ENCODE results near the gene RCCD1. TPM values are rescaled to one million over a fixed set of nuclear protein-coding genes. Genes with fewer than 3 reads are reported as not detected.

Gene RCCD1
- total and polyA plus RNA-seq, 2 donors (not counting 3 experiments of a cell fraction or from before 2014, with no cell fraction given), result 8.8 to 15.3 TPM

- dilution Hi-C loops (cut with MboI; ENCODE audit: extremely low pct_ligation_motif_present, low sequenced_read_pairs) (no loop called here), intact Hi-C loops (cut with micrococcal nuclease) (no loop called here)
- Histone ChIP-seq H3K4me1 (ENCODE audit: control insufficient read depth, extremely low read depth, insufficient read depth, low read length) (peaks cover 32% of the 10 kb centered on the region), H3K36me3 (ENCODE audit: control insufficient read depth in 2 of 2, extremely low read depth in 1 of 2, insufficient read depth in 2 of 2, low read length in 2 of 2) (no peaks in the 10 kb centered on the region), H3K9me1 (replicated peaks; ENCODE audit: control insufficient read depth, extremely low read depth, insufficient read depth, low read length) (no peaks in the 10 kb centered on the region), H3K9ac (replicated peaks; ENCODE audit: extremely low read depth, insufficient read depth, low read length) (no peak overlapping the region), H3K4me3 (replicated peaks in 1 of 3; ENCODE audit: insufficient read depth in 1 of 3, low read depth in 1 of 3, low read length in 3 of 3) (no peak overlapping the region), H3K9me3 (replicated peaks; ENCODE audit: control insufficient read depth, insufficient read depth, low read length) (no peaks in the 10 kb centered on the region), H4K20me1 (replicated peaks; ENCODE audit: control insufficient read depth, extremely low read depth, insufficient read depth, low read length) (no peaks in the 10 kb centered on the region), H2AFZ (ENCODE audit: low read depth, low read length) (no peak overlapping the region), H3K27me3 (ENCODE audit: control insufficient read depth in 2 of 2, insufficient read depth in 2 of 2, low read length in 2 of 2) (no peaks in the 10 kb centered on the region), H3K27ac (ENCODE audit: insufficient read depth, low read depth, low read length) (no peak overlapping the region), H3K79me2 (ENCODE audit: control insufficient read depth, insufficient read depth, low read length) (peaks cover 94% of the 10 kb centered on the region), H3K4me2 (ENCODE audit: insufficient read depth, low read length) (no peak overlapping the region)
- ChIA-PET CTCF (interaction anchor here (1.6 kb wide), 1 partner anchor 9 kb away, joined by 3 read pairs; no protein-coding TSS in a partner anchor), POLR2A (no interaction called here)
- TF ChIP-seq FOS (IDR thresholded peaks at IDR 0.05; ENCODE audit: borderline replicate concordance, insufficient read depth, low read length) (no peak), MAX (IDR thresholded peaks at IDR 0.05; ENCODE audit: insufficient read depth, insufficient read length) (no peak), POLR2A (IDR thresholded peaks at IDR 0.05; ENCODE audit: low read depth, low read length) (no peak), GATA2 (IDR thresholded peaks at IDR 0.05; ENCODE audit: insufficient read depth, insufficient read length, low read depth, low read length) (no peak), POLR2AphosphoS5 (IDR thresholded peaks at IDR 0.05; ENCODE audit: insufficient read depth, low read depth, low read length) (no peak), EZH2 (IDR thresholded peaks at IDR 0.05; ENCODE audit: borderline replicate concordance, low read depth, low read length, severe bottlenecking) (no peak), MYC (IDR thresholded peaks at IDR 0.05; ENCODE audit: low read depth, low read length) (no peak), JUN (IDR thresholded peaks at IDR 0.05; ENCODE audit: borderline replicate concordance, insufficient read depth, insufficient read length, low read depth) (no peak), CTCF (IDR thresholded peaks at IDR 0.05; ENCODE audit: extremely low read depth in 1 of 2, insufficient read depth in 1 of 2, low read depth in 1 of 2, low read length in 2 of 2) (no peak)
- no peak for FAIRE-seq
- no peak for DNase-seq (ENCODE audit: low read depth, low spot score)
- no TSS peak for BruUV-seq (replicated peaks)
These were observed 35.8 kb downstream of the RCCD1 start for GRCh38 chr15:90990446-90990845.
